ENCODE data around the gene ADAMTSL2. TPM values are rescaled to one million over a fixed set of nuclear protein-coding genes. Genes with fewer than 3 reads are reported as not detected.
A peak's percentile ranks its signal among the peaks of the same experiment; 100 is the strongest.

ADAMTSL2 gene
- total RNA-seq, 1 experiment from 2014 or later, result 0.87 TPM

DNA sequence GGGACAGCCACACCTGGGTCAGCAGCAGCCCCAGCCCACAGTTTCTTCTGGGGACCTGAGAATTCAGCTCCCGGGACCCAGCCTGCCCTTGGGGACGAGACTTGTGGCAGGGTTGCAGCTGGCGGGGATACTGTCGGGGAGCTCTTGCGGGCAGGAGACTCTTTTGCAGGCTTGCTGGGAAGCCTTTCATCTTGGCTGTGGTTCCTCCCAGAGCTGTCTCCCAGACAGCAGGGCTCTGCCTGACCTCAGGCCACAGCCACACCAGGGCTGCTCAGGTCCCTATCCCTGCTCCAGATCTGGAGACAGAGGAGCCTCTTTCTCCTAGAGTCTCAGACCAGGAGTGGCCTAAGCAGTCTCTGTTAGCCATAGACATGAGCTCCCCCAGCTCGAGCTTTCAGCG is 5.0 kb upstream of the ADAMTSL2 start:
- TF ChIP-seq NR3C1 (CRISPR knock-in tag; conservative IDR thresholded peaks at IDR 0.05; ENCODE audit: low read depth), result no peak
- no peak for TF ChIP-seq SMAD3 (CRISPR knock-in tag; IDR thresholded peaks at IDR 0.05; ENCODE audit: borderline replicate concordance)
- no peak for TF ChIP-seq ELF4 (CRISPR knock-in tag; IDR thresholded peaks at IDR 0.05; ENCODE audit: low read depth)
- no peak for TF ChIP-seq IRF2 (CRISPR knock-in tag; IDR thresholded peaks at IDR 0.05; ENCODE audit: borderline replicate concordance, low read depth)
- TF ChIP-seq PRRX2 (CRISPR knock-in tag; IDR thresholded peaks at IDR 0.05), result no peak
- no peak for TF ChIP-seq ZNF121 (CRISPR knock-in tag; IDR thresholded peaks at IDR 0.05)
- no peak for TF ChIP-seq NR1H2 (CRISPR knock-in tag; IDR thresholded peaks at IDR 0.05)
- DNase-seq (ENCODE audit: low spot score) (no peak), ATAC-seq (no peak)
- Mint-ChIP-seq H3K4me1 (peaks cover 42% of the 10 kb centered on the region), H3K27me3 (ENCODE audit: low read depth) (peaks cover 17% of the 10 kb centered on the region), H3K9me3 (no peaks in the 10 kb centered on the region), H3K27ac (no peak overlapping the region), H3K36me3 (no peaks in the 10 kb centered on the region), H3K4me3 (no peak overlapping the region)
- POLR2A ChIA-PET, result no interaction called here
- CTCF ChIA-PET, result interaction anchor here (0.5 to 5.1 kb wide), 11 partner anchors 11 to 342 kb away, joined by 3 to 24 read pairs (median 3); no protein-coding TSS in a partner anchor

DNA sequence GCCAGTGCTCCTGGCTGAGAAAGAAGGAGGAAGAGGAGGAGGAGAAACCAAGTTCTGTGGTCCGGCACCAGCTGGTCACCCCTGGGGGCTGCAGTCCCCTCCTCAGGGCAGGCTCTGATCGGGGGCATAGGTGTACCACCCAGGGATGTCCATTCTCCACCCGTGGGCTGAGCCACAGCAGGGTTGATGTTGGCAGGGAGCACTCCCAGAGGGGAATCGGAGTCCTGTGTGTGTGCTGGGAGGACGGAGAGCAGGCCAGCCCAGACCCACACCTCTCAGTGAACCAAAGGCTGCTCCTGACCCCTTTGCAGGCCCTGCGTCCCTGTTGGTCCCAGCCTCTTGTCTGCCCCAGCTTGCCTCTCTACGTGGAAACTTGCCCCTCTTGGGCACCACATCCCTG is 4.6 kb upstream of the ADAMTSL2 start:
- Mint-ChIP-seq H3K36me3 (no peaks in the 10 kb centered on the region), H3K27me3 (ENCODE audit: low read depth) (peaks cover 17% of the 10 kb centered on the region), H3K9me3 (no peaks in the 10 kb centered on the region), H3K4me3 (no peak overlapping the region), H3K27ac (no peak overlapping the region), H3K4me1 (peaks cover 42% of the 10 kb centered on the region)
- ATAC-seq (no peak), DNase-seq (ENCODE audit: low spot score) (no peak)
- ChIA-PET CTCF (interaction anchor here (0.8 to 5.1 kb wide), 9 partner anchors 11 to 343 kb away, joined by 3 to 24 read pairs (median 4); no protein-coding TSS in a partner anchor), POLR2A (no interaction called here)
- TF ChIP-seq FOXP1 (CRISPR knock-in tag; IDR thresholded peaks at IDR 0.05; ENCODE audit: borderline replicate concordance) (0 out of 2 replicates have a peak, but pooled peaks have one; percentile 19), STAT6 (CRISPR knock-in tag; conservative IDR thresholded peaks at IDR 0.05; ENCODE audit: low read depth) (no peak), HMGA2 (CRISPR knock-in tag; IDR thresholded peaks at IDR 0.05) (no peak), ELF4 (CRISPR knock-in tag; IDR thresholded peaks at IDR 0.05; ENCODE audit: low read depth) (no peak), NFE2L1 (CRISPR knock-in tag; IDR thresholded peaks at IDR 0.05) (no peak), ZNF263 (CRISPR knock-in tag; IDR thresholded peaks at IDR 0.05; ENCODE audit: low read depth) (peak; percentile 69; the same call in 1 of the 2 replicates), ZNF532 (CRISPR knock-in tag; IDR thresholded peaks at IDR 0.05; ENCODE audit: borderline replicate concordance) (no peak), ZNF219 (CRISPR knock-in tag; IDR thresholded peaks at IDR 0.05; ENCODE audit: borderline replicate concordance) (no peak), ESRRA (CRISPR knock-in tag; IDR thresholded peaks at IDR 0.05; ENCODE audit: borderline replicate concordance) (no peak), SMAD4 (CRISPR knock-in tag; IDR thresholded peaks at IDR 0.05) (no peak), FOXP4 (CRISPR knock-in tag; IDR thresholded peaks at IDR 0.05) (no peak)
- TF ChIP-seq, protein P1, sequence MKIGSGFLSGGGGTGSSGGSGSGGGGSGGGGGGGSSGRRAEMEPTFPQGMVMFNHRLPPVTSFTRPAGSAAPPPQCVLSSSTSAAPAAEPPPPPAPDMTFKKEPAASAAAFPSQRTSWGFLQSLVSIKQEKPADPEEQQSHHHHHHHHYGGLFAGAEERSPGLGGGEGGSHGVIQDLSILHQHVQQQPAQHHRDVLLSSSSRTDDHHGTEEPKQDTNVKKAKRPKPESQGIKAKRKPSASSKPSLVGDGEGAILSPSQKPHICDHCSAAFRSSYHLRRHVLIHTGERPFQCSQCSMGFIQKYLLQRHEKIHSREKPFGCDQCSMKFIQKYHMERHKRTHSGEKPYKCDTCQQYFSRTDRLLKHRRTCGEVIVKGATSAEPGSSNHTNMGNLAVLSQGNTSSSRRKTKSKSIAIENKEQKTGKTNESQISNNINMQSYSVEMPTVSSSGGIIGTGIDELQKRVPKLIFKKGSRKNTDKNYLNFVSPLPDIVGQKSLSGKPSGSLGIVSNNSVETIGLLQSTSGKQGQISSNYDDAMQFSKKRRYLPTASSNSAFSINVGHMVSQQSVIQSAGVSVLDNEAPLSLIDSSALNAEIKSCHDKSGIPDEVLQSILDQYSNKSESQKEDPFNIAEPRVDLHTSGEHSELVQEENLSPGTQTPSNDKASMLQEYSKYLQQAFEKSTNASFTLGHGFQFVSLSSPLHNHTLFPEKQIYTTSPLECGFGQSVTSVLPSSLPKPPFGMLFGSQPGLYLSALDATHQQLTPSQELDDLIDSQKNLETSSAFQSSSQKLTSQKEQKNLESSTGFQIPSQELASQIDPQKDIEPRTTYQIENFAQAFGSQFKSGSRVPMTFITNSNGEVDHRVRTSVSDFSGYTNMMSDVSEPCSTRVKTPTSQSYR (CRISPR knock-in tag; IDR thresholded peaks at IDR 0.05), result no peak
- TF ChIP-seq, protein P2, sequence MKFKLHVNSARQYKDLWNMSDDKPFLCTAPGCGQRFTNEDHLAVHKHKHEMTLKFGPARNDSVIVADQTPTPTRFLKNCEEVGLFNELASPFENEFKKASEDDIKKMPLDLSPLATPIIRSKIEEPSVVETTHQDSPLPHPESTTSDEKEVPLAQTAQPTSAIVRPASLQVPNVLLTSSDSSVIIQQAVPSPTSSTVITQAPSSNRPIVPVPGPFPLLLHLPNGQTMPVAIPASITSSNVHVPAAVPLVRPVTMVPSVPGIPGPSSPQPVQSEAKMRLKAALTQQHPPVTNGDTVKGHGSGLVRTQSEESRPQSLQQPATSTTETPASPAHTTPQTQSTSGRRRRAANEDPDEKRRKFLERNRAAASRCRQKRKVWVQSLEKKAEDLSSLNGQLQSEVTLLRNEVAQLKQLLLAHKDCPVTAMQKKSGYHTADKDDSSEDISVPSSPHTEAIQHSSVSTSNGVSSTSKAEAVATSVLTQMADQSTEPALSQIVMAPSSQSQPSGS (CRISPR knock-in tag; IDR thresholded peaks at IDR 0.05; ENCODE audit: borderline replicate concordance, low read depth), result no peak
- TF ChIP-seq, protein P3, sequence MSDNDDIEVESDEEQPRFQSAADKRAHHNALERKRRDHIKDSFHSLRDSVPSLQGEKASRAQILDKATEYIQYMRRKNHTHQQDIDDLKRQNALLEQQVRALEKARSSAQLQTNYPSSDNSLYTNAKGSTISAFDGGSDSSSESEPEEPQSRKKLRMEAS (CRISPR knock-in tag; IDR thresholded peaks at IDR 0.05), result no peak
- TF ChIP-seq, protein P4, sequence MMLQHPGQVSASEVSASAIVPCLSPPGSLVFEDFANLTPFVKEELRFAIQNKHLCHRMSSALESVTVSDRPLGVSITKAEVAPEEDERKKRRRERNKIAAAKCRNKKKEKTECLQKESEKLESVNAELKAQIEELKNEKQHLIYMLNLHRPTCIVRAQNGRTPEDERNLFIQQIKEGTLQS (CRISPR knock-in tag; conservative IDR thresholded peaks at IDR 0.05), result no peak
